Thymus (tissue), 11 donors: ENCODE data around the gene FADS6. TPM values are rescaled to one million over a fixed set of nuclear protein-coding genes. Genes with fewer than 3 reads are reported as not detected.

ENCODE experiments used
- DNase-seq, 9 donors: peaks; one replicate each; pipeline ENCODE4 v3.0.0-alpha.2; 2013; ENCODE audit warnings: low spot score in 9 of 9, low read depth in 6 of 9, missing footprints in 1 of 9
- H3K27ac ChIP-seq, 2 donors: one replicate each; pipeline ENCODE4 v1.5.1; 2013; ENCODE audit warnings: control low read depth in 1 of 2, low read depth in 1 of 2, low read length in 1 of 2, mild to moderate bottlenecking in 1 of 2, moderate library complexity in 1 of 2
- H3K27me3 ChIP-seq, 2 donors: one replicate each; pipeline ENCODE4 v1.5.1; 2013; ENCODE audit warnings: low read length in 1 of 2; ENCODE audit not compliant: control insufficient read depth in 2 of 2, insufficient read depth in 1 of 2
- H3K36me3 ChIP-seq, 2 donors: one replicate each; pipeline ENCODE4 v1.5.1; 2013; ENCODE audit warnings: low read length in 1 of 2, mild to moderate bottlenecking in 1 of 2, moderate library complexity in 1 of 2; ENCODE audit not compliant: control insufficient read depth in 2 of 2, insufficient read depth in 2 of 2
- H3K4me1 ChIP-seq, 2 donors: one replicate each; pipeline ENCODE4 v1.5.1; 2013; ENCODE audit warnings: low read length in 2 of 2; ENCODE audit not compliant: control insufficient read depth in 2 of 2, insufficient read depth in 2 of 2
- H3K4me3 ChIP-seq, 2 donors: one replicate each; pipeline ENCODE4 v1.5.1; 2013; ENCODE audit warnings: low read length in 2 of 2, control low read depth in 1 of 2, mild to moderate bottlenecking in 1 of 2
- H3K9me3 ChIP-seq, 2 donors: one replicate each; pipeline ENCODE4 v1.5.1; 2013; ENCODE audit warnings: low read length in 1 of 2, mild to moderate bottlenecking in 1 of 2; ENCODE audit not compliant: control insufficient read depth in 2 of 2, insufficient read depth in 1 of 2
- WGBS: extraction: QIAGEN DNeasy Blood & Tissue Kit; methylation state at CpG from one replicate; pipeline ENCODE4 v1.1.7; 2013; 5-methylcytosine and 5-hydroxymethylcytosine counted together
- polyA plus RNA-seq: library from polyadenylated mRNA; stranded (reverse); fragments of 200-250 nt; gene quantifications from one replicate; pipeline ENCODE4 v1.2.3, GENCODE V29; 2013
- total RNA-seq: library from RNA; stranded (reverse); fragments of 120-200 nt; gene quantifications from one replicate; pipeline ENCODE4 v1.2.4, GENCODE V29; 2013
- donor health status: healthy.

The FADS6 gene
- total and polyA plus RNA-seq, 2 donors, result 0.14 to 1.0 TPM

DNA sequence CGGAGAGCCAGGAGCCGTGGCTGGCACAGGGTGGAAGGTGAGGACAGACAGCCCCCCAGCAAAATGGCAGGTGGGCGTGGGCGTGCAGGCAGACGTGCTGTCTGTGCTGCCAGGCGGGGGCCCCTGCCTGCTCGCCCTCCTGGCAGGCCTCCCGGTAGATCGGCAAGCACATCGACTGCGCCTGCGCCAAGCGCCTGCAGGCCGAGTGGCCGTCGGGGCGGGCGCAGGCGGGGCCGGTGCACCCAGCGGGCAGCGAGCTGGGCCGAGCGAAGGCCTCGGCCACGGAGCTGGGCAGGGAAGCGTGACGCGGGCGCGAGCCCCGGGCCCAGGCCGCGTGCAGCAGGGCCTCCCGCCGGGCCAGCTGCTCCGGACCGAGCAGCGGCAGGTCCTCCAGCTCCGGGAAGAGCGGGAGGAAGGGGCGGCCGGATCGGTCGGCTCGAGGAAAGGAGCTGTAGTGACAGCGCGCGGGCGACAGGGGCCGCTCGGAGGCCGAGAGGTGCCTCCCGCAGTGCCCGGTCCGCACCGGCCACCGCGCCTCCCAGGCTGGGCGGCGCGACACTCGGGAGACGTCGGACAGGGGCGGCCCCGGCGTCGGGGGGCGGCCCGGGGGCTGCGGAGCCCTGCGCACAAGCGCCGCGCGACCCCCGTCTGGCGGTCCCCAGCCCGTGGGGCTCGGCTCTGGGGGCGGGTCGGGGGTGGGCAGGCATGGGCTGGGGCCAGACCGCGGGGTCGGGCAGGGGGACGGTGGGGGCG, 50.7 kb downstream of the FADS6 start:
- Histone ChIP-seq H3K4me3 (no peak overlapping the region), H3K27me3 (peaks cover 24 to 46% of the 10 kb centered on the region in 2 donors), H3K9me3 (no peaks in the 10 kb centered on the region), H3K27ac (no peak overlapping the region), H3K4me1 (peaks cover 4 to 11% of the 10 kb centered on the region in 2 donors), H3K36me3 (peaks cover 0 to 10% of the 10 kb centered on the region in 2 donors)
- 9% methylated on average over 88 of the region's 88 CpGs for WGBS
- DNase-seq, result no peak

GRCh38 chr17:74842146-74842598, 51.3 kb downstream of the FADS6 start:
- Histone ChIP-seq H3K27ac (no peak overlapping the region), H3K27me3 (peaks cover 24 to 46% of the 10 kb centered on the region in 2 donors), H3K36me3 (peaks cover 0 to 10% of the 10 kb centered on the region in 2 donors), H3K4me3 (no peak overlapping the region), H3K9me3 (no peaks in the 10 kb centered on the region), H3K4me1 (peaks cover 4 to 11% of the 10 kb centered on the region in 2 donors)
- WGBS, result 93% methylated on average over 8 of the region's 8 CpGs
- DNase-seq, result no peak

GRCh38 chr17:74840989-74841666, 52.3 kb downstream of the FADS6 start:
- Histone ChIP-seq H3K27me3 (peaks cover 24 to 45% of the 10 kb centered on the region in 2 donors), H3K9me3 (no peaks in the 10 kb centered on the region), H3K4me1 (peaks cover 4 to 11% of the 10 kb centered on the region in 2 donors), H3K36me3 (peaks cover 5 to 15% of the 10 kb centered on the region in 2 donors), H3K4me3 (no peak overlapping the region), H3K27ac (peak overlapping the region in 1 of 2 donors; percentile 13)
- DNase-seq, result no peak
- 38% methylated on average over 13 of the region's 13 CpGs for WGBS

- H3K4me1 ChIP-seq, result peaks cover 4 to 11% of the 10 kb centered on the region in 2 donors
- DNase-seq, result no peak
- H3K27ac ChIP-seq, result no peak overlapping the region
- 82% methylated on average over 6 of the region's 7 CpGs for WGBS
- H3K4me3 ChIP-seq, result no peak overlapping the region
- H3K27me3 ChIP-seq, result peaks cover 24 to 42% of the 10 kb centered on the region in 2 donors
- H3K36me3 ChIP-seq, result peaks cover 5 to 21% of the 10 kb centered on the region in 2 donors
- H3K9me3 ChIP-seq, result no peaks in the 10 kb centered on the region
Measured at GRCh38 chr17:74839990-74840852, 53.2 kb downstream of the FADS6 start.

- DNase-seq, result no peak
- no peaks in the 10 kb centered on the region for H3K9me3 ChIP-seq
- H3K27me3 ChIP-seq, result peaks cover 21 to 28% of the 10 kb centered on the region in 2 donors
- peaks cover 5 to 21% of the 10 kb centered on the region in 2 donors for H3K36me3 ChIP-seq
- peaks cover 4 to 16% of the 10 kb centered on the region in 2 donors for H3K4me1 ChIP-seq
- no peak overlapping the region for H3K27ac ChIP-seq
- 97% methylated on average over 9 of the region's 9 CpGs for WGBS
- no peak overlapping the region for H3K4me3 ChIP-seq
Measured at GRCh38 chr17:74838274-74838673, 55.2 kb downstream of the FADS6 start.

DNA sequence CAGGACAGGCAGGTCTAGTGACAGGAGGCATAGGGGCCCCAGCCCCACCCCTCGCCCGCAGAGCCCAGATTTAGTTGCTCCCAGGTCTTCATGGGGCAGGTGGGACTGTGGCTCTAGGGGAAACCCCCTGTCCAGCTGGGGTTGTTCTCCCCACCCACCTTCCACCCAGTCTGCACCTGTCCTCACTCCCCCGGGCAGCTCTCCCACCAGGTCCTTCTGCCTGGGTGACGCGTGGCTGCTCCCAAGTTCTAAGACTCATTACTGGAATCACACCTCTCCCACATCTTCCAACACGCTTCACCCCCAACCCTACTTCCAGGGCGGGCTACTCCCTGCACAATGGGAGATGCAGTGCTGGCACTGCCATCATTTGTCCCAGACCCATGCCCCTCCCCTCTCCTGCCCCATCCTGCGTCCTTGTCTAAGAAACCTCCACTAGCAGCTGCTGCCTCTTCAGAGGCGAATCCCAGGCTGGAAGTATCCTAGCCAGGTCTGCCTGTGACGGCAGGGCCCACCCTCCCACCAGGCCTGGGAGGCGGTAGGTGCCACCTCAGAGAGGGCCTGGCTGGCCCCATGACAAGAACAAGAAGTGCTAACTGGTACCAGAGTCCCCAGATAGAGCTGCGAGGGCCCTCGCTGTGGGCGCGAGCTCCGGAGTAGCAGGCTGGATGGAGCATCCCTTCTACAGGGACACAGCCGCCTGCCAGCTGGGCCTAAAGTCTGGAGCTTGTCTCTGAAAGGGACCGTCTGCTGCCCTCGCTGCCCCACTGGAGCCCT, 56.6 kb downstream of the FADS6 start:
- DNase-seq, result no peak
- no peaks in the 10 kb centered on the region for H3K9me3 ChIP-seq
- H3K27me3 ChIP-seq, result peaks cover 7 to 17% of the 10 kb centered on the region in 2 donors
- H3K4me1 ChIP-seq, result peaks cover 0 to 16% of the 10 kb centered on the region in 2 donors
- no peak overlapping the region for H3K27ac ChIP-seq
- peaks cover 5 to 21% of the 10 kb centered on the region in 2 donors for H3K36me3 ChIP-seq
- WGBS, result 96% methylated on average over 19 of the region's 19 CpGs
- no peak overlapping the region for H3K4me3 ChIP-seq

DNA sequence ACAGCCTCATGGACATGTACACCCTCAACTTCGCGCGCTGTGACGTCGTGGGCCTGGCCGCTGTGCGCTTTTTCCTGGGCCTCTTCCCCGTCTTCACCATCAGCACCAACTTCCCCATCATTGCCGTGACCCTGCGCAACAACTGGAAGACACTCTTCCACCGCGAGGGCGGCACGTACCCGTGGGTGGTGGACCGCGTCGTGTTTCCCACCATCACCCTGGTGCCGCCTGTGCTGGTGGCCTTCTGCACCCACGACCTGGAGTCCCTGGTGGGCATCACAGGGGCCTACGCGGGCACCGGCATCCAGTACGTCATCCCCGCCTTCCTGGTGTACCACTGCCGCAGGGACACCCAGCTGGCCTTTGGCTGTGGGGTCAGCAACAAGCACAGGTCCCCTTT, 57.2 kb downstream of the FADS6 start:
- 98% methylated on average over 26 of the region's 26 CpGs for WGBS
- peaks cover 0 to 15% of the 10 kb centered on the region in 2 donors for H3K4me1 ChIP-seq
- no peak overlapping the region for H3K4me3 ChIP-seq
- no peaks in the 10 kb centered on the region for H3K9me3 ChIP-seq
- DNase-seq, result no peak
- peaks cover 5 to 21% of the 10 kb centered on the region in 2 donors for H3K36me3 ChIP-seq
- H3K27me3 ChIP-seq, result peaks cover 0 to 10% of the 10 kb centered on the region in 2 donors
- H3K27ac ChIP-seq, result no peak overlapping the region
